ENCODE measurements around the gene OR8K3.

OR8K3 gene

DNA sequence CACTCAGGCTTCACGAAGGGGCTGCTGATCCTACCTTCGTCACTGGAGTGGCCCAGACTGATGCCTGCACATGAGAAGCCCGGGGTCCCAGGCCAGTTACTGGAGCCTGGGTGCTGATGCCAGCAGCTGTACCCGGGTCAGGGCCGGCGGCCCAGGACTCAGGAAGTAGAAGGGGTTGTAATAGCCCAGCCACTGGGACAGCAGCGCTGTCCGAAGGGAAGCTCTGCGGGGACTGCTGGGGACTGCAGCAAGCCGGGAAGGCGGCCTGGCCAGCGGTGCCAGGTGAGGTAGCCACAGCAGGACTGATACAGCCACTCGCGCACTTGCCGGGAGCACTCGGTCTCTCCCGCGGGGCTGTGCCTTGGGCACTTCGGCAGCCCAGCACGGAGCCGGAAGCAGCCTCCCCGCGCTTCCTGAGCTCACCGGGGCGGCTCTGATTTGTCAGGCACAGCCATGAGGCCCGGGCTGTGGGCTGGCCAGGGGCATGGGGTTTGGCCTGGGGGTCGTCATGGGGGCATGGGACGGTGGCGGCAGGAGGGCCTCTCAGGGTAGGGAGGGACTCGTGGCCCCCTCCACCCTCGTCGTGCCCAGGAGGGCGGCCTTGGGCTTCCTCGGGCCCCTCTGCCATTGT lies 17.0 kb downstream of the OR8K3 start:
- TF ChIP-seq CTCF (conservative IDR thresholded peaks at IDR 0.05; ENCODE audit: control insufficient read depth, insufficient read depth, low read depth, low read length), result no peak
- no peak overlapping the region for H3K4me3 ChIP-seq (ENCODE audit: control insufficient read depth, low read depth, low read length)

GRCh38 chr11:56333156-56333555 lies 18.2 kb downstream of the OR8K3 start:
- TF ChIP-seq CTCF (conservative IDR thresholded peaks at IDR 0.05; ENCODE audit: control insufficient read depth, insufficient read depth, low read depth, low read length), result no peak

More for the DNA sequence above, 17.0 kb downstream of the OR8K3 start:
- no peak for DNase-seq (ENCODE audit: low read depth)

DNA sequence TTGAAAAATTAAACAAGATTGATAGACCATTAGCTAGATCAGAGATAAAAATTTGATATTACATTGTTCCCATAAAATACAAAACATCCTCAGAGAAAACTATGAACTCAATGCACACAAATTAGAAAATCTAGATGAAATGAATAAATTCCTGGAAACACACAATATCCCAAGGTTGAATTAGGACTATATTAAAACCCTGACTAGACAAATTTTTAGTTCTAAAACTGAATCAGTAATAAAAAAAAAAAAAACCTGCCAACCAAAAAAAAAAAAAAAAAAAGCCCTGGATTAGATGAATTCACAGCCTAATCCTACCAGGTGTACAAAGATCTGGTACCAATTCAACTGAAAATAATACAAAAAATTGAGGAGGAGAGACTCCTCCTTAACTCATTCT lies 25.3 kb downstream of the OR8K3 start:
- no peak for DNase-seq (ENCODE audit: low read depth)
- H3K4me3 ChIP-seq (ENCODE audit: control insufficient read depth, low read depth, low read length), result no peak overlapping the region
- TF ChIP-seq CTCF (conservative IDR thresholded peaks at IDR 0.05; ENCODE audit: control insufficient read depth, insufficient read depth, low read depth, low read length), result no peak

More at GRCh38 chr11:56333156-56333555, 18.2 kb downstream of the OR8K3 start:
- H3K4me3 ChIP-seq (ENCODE audit: control insufficient read depth, low read depth, low read length), result no peak overlapping the region
- DNase-seq (ENCODE audit: low read depth), result no peak

GRCh38 chr11:56345739-56346138 lies 30.8 kb downstream of the OR8K3 start, which contains the start of gene OR8K1:
Gene OR8K1 (plus strand): TSS chr11:56346039. CDS start chr11:56346039, 0 bp downstream.
- no peak for DNase-seq (ENCODE audit: low read depth)
- no peak for TF ChIP-seq CTCF (conservative IDR thresholded peaks at IDR 0.05; ENCODE audit: control insufficient read depth, insufficient read depth, low read depth, low read length)
- H3K4me3 ChIP-seq (ENCODE audit: control insufficient read depth, low read depth, low read length), result no peak within 1 kb of the TSS

GRCh38 chr11:56353991-56354390 lies 39.0 kb downstream of the OR8K3 start, which contains the start of gene OR8J1:
Gene OR8J1 (plus strand): TSS chr11:56354291. CDS start chr11:56360247, 5,956 bp downstream.
- no peak for DNase-seq (ENCODE audit: low read depth)
- no peak for TF ChIP-seq CTCF (conservative IDR thresholded peaks at IDR 0.05; ENCODE audit: control insufficient read depth, insufficient read depth, low read depth, low read length)
- no peak within 1 kb of the TSS for H3K4me3 ChIP-seq (ENCODE audit: control insufficient read depth, low read depth, low read length)
